GM12878 (cell line): ENCODE results near the gene GJB4.

Source experiments
- CBX3 ChIP-seq: fragments of 200-600 bp; sonication (generic); IDR thresholded peaks from 2 replicates; pipeline ENCODE4 v1.6.1; 2016; ENCODE audit warnings: low read depth, borderline replicate concordance
- CBX5 ChIP-seq: sonication (generic); IDR thresholded peaks from 2 replicates; pipeline ENCODE4 v1.6.1; 2016; ENCODE audit warnings: low read depth, moderate library complexity, mild to moderate bottlenecking, inconsistent platforms
- MEF2A ChIP-seq: IDR thresholded peaks from 2 replicates; pipeline ENCODE4 v1.6.1; 2011; ENCODE audit warnings: low read depth, mild to moderate bottlenecking, low read length, moderate library complexity; ENCODE audit not compliant: insufficient read depth
- SIX5 ChIP-seq: IDR thresholded peaks from 2 replicates; pipeline ENCODE4 v1.6.1; 2011; ENCODE audit warnings: mild to moderate bottlenecking, low read depth, low read length, moderate library complexity; ENCODE audit not compliant: severe bottlenecking
- SP1 ChIP-seq: IDR thresholded peaks from one replicate; pipeline ENCODE4 v1.6.1; 2011; ENCODE audit warnings: low read depth, low read length
- SUPT20H ChIP-seq: IDR thresholded peaks from 2 replicates; pipeline ENCODE4 v1.6.1; 2011; ENCODE audit warnings: low read depth, mild to moderate bottlenecking, low read length, moderate library complexity, borderline replicate concordance; ENCODE audit not compliant: control insufficient read depth
- TF ChIP-seq, protein P1 (sequence below), 3 experiments: IDR thresholded peaks in 2 of 3; conservative IDR thresholded peaks in 1 of 3; 2 replicates each; pipeline ENCODE4 v1.5.1; 2011; ENCODE audit warnings: low read depth in 3 of 3, low read length in 3 of 3, mild to moderate bottlenecking in 3 of 3, control low read depth in 2 of 3, moderate library complexity in 2 of 3, inconsistent platforms in 1 of 3, mixed read lengths in 1 of 3; ENCODE audit not compliant: control insufficient read depth in 2 of 3, insufficient read depth in 1 of 3; ENCODE audit errors: extremely low read depth in 1 of 3

DNA sequence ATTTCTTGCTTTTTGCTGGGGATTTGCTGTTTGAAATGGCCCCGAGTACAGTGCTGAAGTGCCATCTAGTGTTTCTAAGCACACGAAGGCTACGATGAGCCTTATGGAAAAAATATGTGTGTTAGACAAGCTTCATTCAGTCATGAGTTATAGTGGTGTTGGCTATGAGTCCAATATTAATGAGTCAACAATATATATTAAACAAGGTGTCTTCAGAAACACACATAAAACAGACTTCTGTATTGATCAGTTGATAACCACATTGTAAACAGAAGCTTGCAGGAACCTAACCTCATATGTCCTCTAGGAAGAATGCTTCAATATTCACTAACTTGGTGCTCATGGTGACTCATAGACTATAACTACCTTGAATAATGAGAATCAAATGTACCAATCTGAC, 6.4 kb upstream of the GJB4 start:
- TF ChIP-seq MEF2A (no peak), SP1 (no peak), CBX3 (no peak), SUPT20H (no peak), CBX5 (no peak), SIX5 (no peak)
- TF ChIP-seq, protein P1, sequence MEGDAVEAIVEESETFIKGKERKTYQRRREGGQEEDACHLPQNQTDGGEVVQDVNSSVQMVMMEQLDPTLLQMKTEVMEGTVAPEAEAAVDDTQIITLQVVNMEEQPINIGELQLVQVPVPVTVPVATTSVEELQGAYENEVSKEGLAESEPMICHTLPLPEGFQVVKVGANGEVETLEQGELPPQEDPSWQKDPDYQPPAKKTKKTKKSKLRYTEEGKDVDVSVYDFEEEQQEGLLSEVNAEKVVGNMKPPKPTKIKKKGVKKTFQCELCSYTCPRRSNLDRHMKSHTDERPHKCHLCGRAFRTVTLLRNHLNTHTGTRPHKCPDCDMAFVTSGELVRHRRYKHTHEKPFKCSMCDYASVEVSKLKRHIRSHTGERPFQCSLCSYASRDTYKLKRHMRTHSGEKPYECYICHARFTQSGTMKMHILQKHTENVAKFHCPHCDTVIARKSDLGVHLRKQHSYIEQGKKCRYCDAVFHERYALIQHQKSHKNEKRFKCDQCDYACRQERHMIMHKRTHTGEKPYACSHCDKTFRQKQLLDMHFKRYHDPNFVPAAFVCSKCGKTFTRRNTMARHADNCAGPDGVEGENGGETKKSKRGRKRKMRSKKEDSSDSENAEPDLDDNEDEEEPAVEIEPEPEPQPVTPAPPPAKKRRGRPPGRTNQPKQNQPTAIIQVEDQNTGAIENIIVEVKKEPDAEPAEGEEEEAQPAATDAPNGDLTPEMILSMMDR (IDR thresholded peaks at IDR 0.05 in 2 of 3, conservative IDR thresholded peaks at IDR 0.05 in 1 of 3; ENCODE audit: control insufficient read depth in 2 of 3, extremely low read depth in 1 of 3, insufficient read depth in 1 of 3, low read depth in 3 of 3, low read length in 3 of 3) = 0 out of 6 replicates have a peak, but pooled peaks of 1 of the 3 experiments have one; percentile 1
